Ishikawa (cell line): ENCODE data around the gene TMA7B.

Source experiments
- CEBPB ChIP-seq: IDR thresholded peaks from 2 replicates; pipeline ENCODE4 v1.6.1; 2012
- CREB1 ChIP-seq: IDR thresholded peaks from 2 replicates; pipeline ENCODE4 v1.6.1; 2012; ENCODE audit warnings: low read depth
- EGR1 ChIP-seq: IDR thresholded peaks from 2 replicates; pipeline ENCODE4 v1.6.1; 2012
- EP300 ChIP-seq: IDR thresholded peaks from 2 replicates; pipeline ENCODE4 v1.6.1; 2012; ENCODE audit warnings: borderline replicate concordance
- FOXM1 ChIP-seq: IDR thresholded peaks from 2 replicates; pipeline ENCODE4 v1.6.1; 2012; ENCODE audit warnings: low read depth, borderline replicate concordance
- NFIC ChIP-seq: IDR thresholded peaks from 2 replicates; pipeline ENCODE4 v1.6.1; 2012
- RAD21 ChIP-seq: IDR thresholded peaks from 2 replicates; pipeline ENCODE4 v1.6.1; 2012; ENCODE audit warnings: low read depth
- REST ChIP-seq: IDR thresholded peaks from 2 replicates; pipeline ENCODE4 v1.6.1; 2012; ENCODE audit warnings: low read depth, mild to moderate bottlenecking
- TAF1 ChIP-seq: IDR thresholded peaks from 2 replicates; pipeline ENCODE4 v1.6.1; 2012; ENCODE audit warnings: low read depth, mild to moderate bottlenecking
- TCF12 ChIP-seq: IDR thresholded peaks from 2 replicates; pipeline ENCODE4 v1.6.1; 2012; ENCODE audit warnings: low read depth
- TEAD4 ChIP-seq: IDR thresholded peaks from 2 replicates; pipeline ENCODE4 v1.6.1; 2012
- USF1 ChIP-seq: IDR thresholded peaks from 2 replicates; pipeline ENCODE4 v1.6.1; 2012
- YY1 ChIP-seq: IDR thresholded peaks from 2 replicates; pipeline ENCODE4 v1.6.1; 2012; ENCODE audit warnings: low read depth
- ZBTB7A ChIP-seq: IDR thresholded peaks from 2 replicates; pipeline ENCODE4 v1.6.1; 2012; ENCODE audit warnings: low read depth
- TF ChIP-seq, protein P1 (sequence below): IDR thresholded peaks from 2 replicates; pipeline ENCODE4 v1.6.1; 2012

The TMA7B gene

GRCh38 chr22:40007853-40008710 is 47.9 kb downstream of the TMA7B start:
- TF ChIP-seq RAD21 (no peak), EP300 (no peak), CEBPB (no peak), USF1 (no peak), NFIC (no peak), ZBTB7A (no peak), FOXM1 (no peak), TAF1 (no peak), YY1 (no peak), TEAD4 (no peak), TCF12 (no peak), EGR1 (no peak), REST (no peak)
- TF ChIP-seq, protein P1, sequence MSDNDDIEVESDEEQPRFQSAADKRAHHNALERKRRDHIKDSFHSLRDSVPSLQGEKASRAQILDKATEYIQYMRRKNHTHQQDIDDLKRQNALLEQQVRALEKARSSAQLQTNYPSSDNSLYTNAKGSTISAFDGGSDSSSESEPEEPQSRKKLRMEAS, result no peak

GRCh38 chr22:40008726-40009291 is 48.6 kb downstream of the TMA7B start:
- TF ChIP-seq TCF12, result no peak
- no peak for TF ChIP-seq CEBPB
- TF ChIP-seq TAF1, result no peak
- TF ChIP-seq USF1, result no peak
- TF ChIP-seq REST, result no peak
- TF ChIP-seq RAD21, result no peak
- TF ChIP-seq, protein P1, result no peak
- TF ChIP-seq ZBTB7A, result no peak
- TF ChIP-seq NFIC, result no peak
- no peak for TF ChIP-seq CREB1
- no peak for TF ChIP-seq EP300

- TF ChIP-seq TEAD4 (no peak), REST (no peak), CEBPB (no peak), NFIC (no peak), TCF12 (no peak), ZBTB7A (no peak), YY1 (no peak), CREB1 (no peak), RAD21 (no peak), USF1 (no peak), EP300 (no peak), EGR1 (no peak), TAF1 (no peak), FOXM1 (no peak)
- TF ChIP-seq, protein P1, result no peak
Measured at GRCh38 chr22:40009292-40009774, 49.1 kb downstream of the TMA7B start.
